Subcutaneous adipose tissue (tissue), 4 donors: ENCODE measurements around the gene NUDT16L1. TPM values are rescaled to one million over a fixed set of nuclear protein-coding genes. Genes with fewer than 3 reads are reported as not detected.

ENCODE experiments used
- CTCF ChIP-seq: fragments of 450-650 bp; IDR thresholded peaks from one replicate; pipeline ENCODE4 v1.5.1; 2016; ENCODE audit warnings: low read depth, mild to moderate bottlenecking, control low read depth, antibody characterized with exemption, moderate library complexity
- total RNA-seq, 4 donors: library from RNA; depleted of rRNA; stranded (reverse); fragments of >200 nt; gene quantifications; one replicate each; pipeline ENCODE4 v1.1.0, GENCODE V29; 2016

Gene NUDT16L1
- total RNA-seq, 4 donors from 2014 or later, result 11.7 to 38.8 (median 16.7) TPM

GRCh38 chr16:4696172-4696904, 3.0 kb downstream of the NUDT16L1 start:
- TF ChIP-seq CTCF, result no peak

DNA sequence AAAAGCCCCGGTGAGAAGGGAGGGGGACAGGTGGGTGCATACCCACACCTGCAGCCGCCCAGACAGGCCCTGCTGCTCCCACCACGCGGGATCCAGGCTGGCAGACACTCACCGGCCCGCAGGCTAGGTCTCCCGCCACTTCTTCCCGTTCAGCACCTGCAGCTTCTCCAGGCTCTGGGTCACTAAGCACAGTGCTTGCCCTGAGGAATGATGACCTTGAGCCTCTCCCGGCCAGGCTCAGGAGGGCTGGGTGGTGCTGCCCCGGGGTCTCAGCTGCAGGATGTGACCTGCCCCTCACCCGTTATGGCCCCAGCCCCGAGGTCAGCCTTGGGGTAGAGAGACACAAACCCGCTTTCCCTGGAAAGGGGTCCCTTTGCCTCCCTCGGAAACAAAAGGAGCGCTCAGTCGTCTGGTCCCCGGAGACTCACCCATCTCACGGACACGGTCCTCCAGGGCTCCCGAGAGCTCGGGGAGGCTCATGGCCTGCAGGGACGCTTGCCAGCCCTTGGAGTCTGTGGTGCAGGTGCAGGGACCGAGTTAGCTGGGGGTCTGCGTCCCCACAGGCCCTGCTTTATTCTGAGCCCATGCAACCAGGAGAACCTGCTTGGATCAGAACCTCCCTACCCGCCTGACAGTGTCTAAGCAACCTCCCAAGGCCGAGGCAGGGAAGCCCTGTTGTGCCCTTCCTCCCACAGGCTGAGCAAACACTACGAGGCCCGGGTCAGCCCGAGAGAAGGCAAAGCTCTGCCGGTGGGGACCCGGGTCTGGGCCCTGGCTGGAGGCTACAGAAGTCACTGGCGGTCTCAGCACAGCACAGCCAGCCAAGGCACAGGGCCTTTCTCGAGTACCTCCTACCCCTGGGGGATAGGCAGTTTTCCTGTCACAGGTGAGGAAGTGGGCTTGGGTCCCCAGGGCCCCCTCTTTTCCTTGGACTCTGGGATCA, 3.8 kb downstream of the NUDT16L1 start:
- no peak for TF ChIP-seq CTCF

DNA sequence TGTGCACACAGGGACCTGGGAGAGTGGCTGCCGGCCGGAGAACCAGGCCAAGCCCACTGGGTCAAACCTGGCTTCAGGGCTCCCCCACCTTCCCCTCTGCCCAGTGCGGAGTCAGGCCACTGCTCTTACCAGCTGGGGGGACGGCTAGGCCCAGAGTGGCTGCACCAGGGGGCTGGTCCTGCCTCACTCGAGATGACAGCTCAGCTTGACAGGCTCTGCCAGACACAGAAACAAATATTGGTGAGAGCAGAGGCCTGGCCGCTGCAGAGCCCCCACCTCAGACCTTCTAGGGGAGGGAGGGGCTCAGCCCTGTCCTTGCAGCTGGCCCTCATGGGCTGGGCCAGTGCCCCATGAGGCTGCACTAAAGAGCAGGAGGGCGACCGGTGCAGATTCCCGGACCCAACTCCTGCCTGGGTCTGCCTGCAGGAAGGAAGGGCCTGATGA, 4.5 kb downstream of the NUDT16L1 start:
- no peak for TF ChIP-seq CTCF

DNA sequence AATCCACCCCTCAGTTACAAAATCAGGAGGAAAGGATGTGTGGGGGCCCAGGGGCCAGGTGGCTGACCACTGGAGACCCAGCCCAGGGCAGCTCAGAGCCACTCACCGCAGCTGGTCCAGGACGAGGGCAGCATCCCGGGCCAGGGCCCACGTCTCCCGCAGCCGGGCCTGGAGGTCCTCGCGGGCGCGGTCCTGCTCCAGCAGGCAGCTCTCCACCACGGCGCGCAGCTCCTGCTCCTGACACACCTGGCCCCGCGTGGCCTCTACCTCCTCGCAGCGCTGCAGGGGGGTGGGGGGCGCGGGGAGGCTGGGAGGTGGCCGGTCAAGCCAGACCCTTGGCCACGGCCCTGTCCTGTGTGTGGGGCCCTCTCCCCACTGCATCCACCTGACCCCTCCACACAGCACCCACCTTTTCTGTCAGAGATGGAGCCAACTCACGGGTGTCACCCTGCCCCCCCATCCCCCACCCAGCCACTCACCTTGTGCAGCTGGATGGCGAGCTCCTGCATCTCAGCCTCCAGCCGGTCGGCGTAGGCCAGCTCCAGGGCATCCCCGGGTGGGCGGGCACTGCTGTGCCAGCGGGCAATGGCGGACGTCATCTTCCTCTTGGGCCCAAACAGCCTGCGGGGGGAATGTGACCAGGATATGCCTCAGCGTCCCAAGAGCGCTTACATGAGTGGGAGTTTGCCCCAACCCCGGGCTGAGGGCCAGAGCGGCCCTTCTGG, 5.1 kb downstream of the NUDT16L1 start:
- TF ChIP-seq CTCF, result no peak

GRCh38 chr16:4699046-4699556, 5.7 kb downstream of the NUDT16L1 start:
- TF ChIP-seq CTCF, result no peak

DNA sequence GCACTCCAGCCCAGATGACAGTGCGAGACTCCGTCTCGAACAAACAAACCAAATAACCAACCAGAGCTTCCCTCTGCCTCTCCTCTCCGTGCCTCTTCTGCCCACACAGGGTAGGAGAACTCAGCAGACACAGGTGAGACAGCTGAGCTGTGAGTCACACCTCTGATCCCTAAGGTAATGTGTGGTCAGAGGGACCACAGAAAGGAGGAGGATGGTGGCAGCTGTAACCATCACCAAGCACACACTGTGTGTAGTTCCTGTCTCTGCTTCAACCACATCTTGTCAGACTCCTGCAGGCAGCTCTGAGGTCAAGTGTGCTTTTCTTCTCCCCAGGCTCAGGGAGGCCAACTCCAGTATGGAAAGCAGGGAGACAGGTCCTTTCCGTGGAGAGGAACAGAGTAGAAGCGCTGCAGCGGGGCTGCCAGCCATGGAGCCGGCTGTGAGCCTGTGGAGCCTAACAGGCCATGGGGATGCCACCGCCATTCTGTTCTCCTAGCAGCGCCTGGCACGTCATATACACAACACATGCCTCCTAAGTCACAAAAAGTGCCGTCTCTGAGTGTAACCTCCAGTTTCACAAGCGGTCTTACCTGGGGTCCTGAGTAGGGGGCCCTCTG, 7.1 kb downstream of the NUDT16L1 start:
- TF ChIP-seq CTCF, result no peak
